Measurements from ENCODE around the gene DNAJB5.

DNAJB5 gene

GRCh38 chr9:35033101-35033500 lies 43.6 kb downstream of the DNAJB5 start:
- H3K27ac Mint-ChIP-seq = no peak overlapping the region
- peaks cover 10% of the 10 kb centered on the region for H3K36me3 Mint-ChIP-seq
- DNase-seq (ENCODE audit: low spot score in 2 of 2) (no peak), ATAC-seq (ENCODE audit: low read depth) (no peak)
- no peaks in the 10 kb centered on the region for H3K9me3 Mint-ChIP-seq
- H3K4me1 Mint-ChIP-seq = peaks cover 7% of the 10 kb centered on the region
- no peak overlapping the region for H3K4me3 Mint-ChIP-seq
- no peaks in the 10 kb centered on the region for H3K27me3 Mint-ChIP-seq

GRCh38 chr9:35035851-35036701 lies 46.5 kb downstream of the DNAJB5 start:
- Mint-ChIP-seq H3K27me3 (no peaks in the 10 kb centered on the region), H3K27ac (peak overlapping the region; percentile 30), H3K9me3 (no peaks in the 10 kb centered on the region), H3K36me3 (peaks cover 10% of the 10 kb centered on the region), H3K4me1 (peaks cover 16% of the 10 kb centered on the region), H3K4me3 (peak overlapping the region; percentile 72)
- DNase-seq (ENCODE audit: low spot score in 2 of 2) (no peak), ATAC-seq (ENCODE audit: low read depth) (peak; percentile 56)

GRCh38 chr9:35042081-35042604 lies 52.6 kb downstream of the DNAJB5 start:
- no peak for DNase-seq (ENCODE audit: low spot score in 2 of 2)
- no peak overlapping the region for H3K27ac Mint-ChIP-seq

DNA sequence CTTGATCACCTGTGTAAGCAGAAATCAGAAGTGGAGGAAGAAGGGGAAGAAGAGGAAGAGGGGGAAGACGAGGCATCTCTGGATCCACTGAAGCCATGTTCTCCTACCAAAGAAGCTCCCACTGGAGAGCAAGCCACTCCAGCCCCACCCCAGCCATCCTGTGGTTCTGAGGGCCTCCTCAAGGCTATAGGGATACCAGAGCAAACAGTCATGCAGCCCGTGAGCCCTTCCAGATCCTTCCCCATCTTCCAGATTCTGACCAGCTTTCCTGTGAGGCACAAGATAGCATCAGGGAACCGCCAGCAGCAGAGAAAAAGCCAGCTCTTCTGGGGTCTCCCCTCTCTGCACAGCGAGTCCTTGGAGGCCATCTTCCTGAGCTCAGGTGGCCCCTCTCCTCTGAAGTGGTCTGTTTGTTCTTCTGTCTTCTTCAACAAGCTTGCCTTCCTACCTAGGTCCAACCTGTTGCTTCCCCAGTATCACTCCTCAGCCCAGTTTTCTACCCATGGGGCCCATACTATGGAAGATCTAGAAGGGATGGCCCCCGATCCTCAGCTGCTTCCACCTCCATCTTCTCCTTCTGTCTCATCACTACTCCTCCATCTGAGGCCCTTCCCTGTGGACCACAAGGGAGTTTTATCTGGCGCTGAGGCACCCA lies 53.5 kb downstream of the DNAJB5 start:
- Mint-ChIP-seq H3K4me1 (peaks cover 13% of the 10 kb centered on the region), H3K9me3 (no peaks in the 10 kb centered on the region), H3K27me3 (no peaks in the 10 kb centered on the region), H3K4me3 (no peak overlapping the region), H3K36me3 (peaks cover 17% of the 10 kb centered on the region), H3K27ac (no peak overlapping the region)
- no peak for DNase-seq (ENCODE audit: low spot score in 2 of 2)
- ATAC-seq (ENCODE audit: low read depth) = no peak

More at GRCh38 chr9:35042081-35042604, 52.6 kb downstream of the DNAJB5 start:
- H3K4me1 Mint-ChIP-seq = peaks cover 13% of the 10 kb centered on the region
- no peak for ATAC-seq (ENCODE audit: low read depth)
- peaks cover 17% of the 10 kb centered on the region for H3K36me3 Mint-ChIP-seq
- H3K4me3 Mint-ChIP-seq = no peak overlapping the region
- H3K9me3 Mint-ChIP-seq = no peaks in the 10 kb centered on the region
- H3K27me3 Mint-ChIP-seq = no peaks in the 10 kb centered on the region

DNA sequence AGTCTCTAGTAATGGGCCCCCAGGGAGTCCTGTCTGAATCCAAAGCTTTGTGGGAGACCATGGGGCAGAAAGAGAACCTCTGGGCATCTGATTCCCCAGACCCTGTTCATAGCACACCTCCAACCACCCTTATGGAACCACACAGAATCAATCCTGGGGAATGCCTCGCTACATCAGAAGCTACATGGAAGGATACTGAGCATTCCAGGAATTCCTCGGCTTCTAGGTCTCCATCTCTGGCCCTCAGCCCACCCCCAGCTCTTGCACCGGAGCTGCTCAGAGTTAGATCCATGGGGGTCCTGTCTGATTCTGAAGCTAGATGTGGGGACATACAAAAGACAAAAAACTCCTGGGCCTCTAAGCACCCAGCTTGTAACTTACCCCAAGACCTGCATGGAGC lies 54.5 kb downstream of the DNAJB5 start:
- no peaks in the 10 kb centered on the region for H3K27me3 Mint-ChIP-seq
- no peak overlapping the region for H3K27ac Mint-ChIP-seq
- no peaks in the 10 kb centered on the region for H3K9me3 Mint-ChIP-seq
- DNase-seq (ENCODE audit: low spot score in 2 of 2) = no peak
- no peak overlapping the region for H3K4me3 Mint-ChIP-seq
- peaks cover 24% of the 10 kb centered on the region for H3K36me3 Mint-ChIP-seq
- no peak for ATAC-seq (ENCODE audit: low read depth)
- peaks cover 13% of the 10 kb centered on the region for H3K4me1 Mint-ChIP-seq

All from memory B cell (primary cell).